RWPE2 (cell line): Measurements from ENCODE around the gene IL9.

Source experiments
- ATAC-seq: fragments of 200-7000 bp; cut with Tn5 transposase; 3 replicates; pipeline ENCODE4 v1.9.1; 2021; ENCODE audit warnings: low read depth
- DNase-seq: peaks from one replicate; pipeline ENCODE4 v3.0.0-alpha.2; 2020; ENCODE audit warnings: low spot score
- H3K27ac ChIP-seq: fragments of 450-650 bp; 2 replicates; pipeline ENCODE4 v1.5.1; 2017; ENCODE audit warnings: mild to moderate bottlenecking; ENCODE audit not compliant: poor library complexity, severe bottlenecking
- H3K27me3 ChIP-seq: fragments of 250-450 bp; sonication (Bioruptor Pico); 2 replicates; pipeline ENCODE4 v1.5.1; 2021; ENCODE audit warnings: mild to moderate bottlenecking, moderate library complexity; ENCODE audit not compliant: insufficient read depth, poor library complexity, severe bottlenecking
- H3K36me3 ChIP-seq: fragments of 250-450 bp; sonication (Bioruptor Pico); 2 replicates; pipeline ENCODE4 v1.5.1; 2020; ENCODE audit warnings: low read depth, mild to moderate bottlenecking, moderate library complexity
- H3K4me1 ChIP-seq: fragments of 250-450 bp; sonication (Bioruptor Pico); 2 replicates; pipeline ENCODE4 v1.5.1; 2021; ENCODE audit warnings: mild to moderate bottlenecking, moderate library complexity; ENCODE audit not compliant: insufficient read depth, poor library complexity, severe bottlenecking
- H3K4me3 ChIP-seq: fragments of 250-450 bp; sonication (Bioruptor Pico); 2 replicates; pipeline ENCODE4 v1.5.1; 2021; ENCODE audit warnings: mild to moderate bottlenecking, moderate library complexity; ENCODE audit not compliant: severe bottlenecking
- H3K9me3 ChIP-seq: fragments of 250-450 bp; sonication (Bioruptor Pico); 2 replicates; pipeline ENCODE4 v1.5.1; 2021; ENCODE audit warnings: mild to moderate bottlenecking, moderate library complexity; ENCODE audit not compliant: severe bottlenecking
- TF ChIP-seq, protein P1 (sequence below): fragments of 450-650 bp; IDR thresholded peaks from one replicate; pipeline ENCODE4 v1.5.1; 2017; ENCODE audit warnings: mild to moderate bottlenecking, moderate library complexity; ENCODE audit not compliant: poor library complexity, severe bottlenecking

IL9 gene

GRCh38 chr5:135846311-135846710 is 49.3 kb downstream of the IL9 start:
- Histone ChIP-seq H3K9me3 (no peaks in the 10 kb centered on the region), H3K4me3 (no peak overlapping the region), H3K27me3 (peaks cover 4% of the 10 kb centered on the region), H3K4me1 (peaks cover 3% of the 10 kb centered on the region), H3K36me3 (no peaks in the 10 kb centered on the region), H3K27ac (no peak overlapping the region)
- TF ChIP-seq, protein P1, sequence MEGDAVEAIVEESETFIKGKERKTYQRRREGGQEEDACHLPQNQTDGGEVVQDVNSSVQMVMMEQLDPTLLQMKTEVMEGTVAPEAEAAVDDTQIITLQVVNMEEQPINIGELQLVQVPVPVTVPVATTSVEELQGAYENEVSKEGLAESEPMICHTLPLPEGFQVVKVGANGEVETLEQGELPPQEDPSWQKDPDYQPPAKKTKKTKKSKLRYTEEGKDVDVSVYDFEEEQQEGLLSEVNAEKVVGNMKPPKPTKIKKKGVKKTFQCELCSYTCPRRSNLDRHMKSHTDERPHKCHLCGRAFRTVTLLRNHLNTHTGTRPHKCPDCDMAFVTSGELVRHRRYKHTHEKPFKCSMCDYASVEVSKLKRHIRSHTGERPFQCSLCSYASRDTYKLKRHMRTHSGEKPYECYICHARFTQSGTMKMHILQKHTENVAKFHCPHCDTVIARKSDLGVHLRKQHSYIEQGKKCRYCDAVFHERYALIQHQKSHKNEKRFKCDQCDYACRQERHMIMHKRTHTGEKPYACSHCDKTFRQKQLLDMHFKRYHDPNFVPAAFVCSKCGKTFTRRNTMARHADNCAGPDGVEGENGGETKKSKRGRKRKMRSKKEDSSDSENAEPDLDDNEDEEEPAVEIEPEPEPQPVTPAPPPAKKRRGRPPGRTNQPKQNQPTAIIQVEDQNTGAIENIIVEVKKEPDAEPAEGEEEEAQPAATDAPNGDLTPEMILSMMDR, result no peak
- ATAC-seq (no peak), DNase-seq (no peak)

DNA sequence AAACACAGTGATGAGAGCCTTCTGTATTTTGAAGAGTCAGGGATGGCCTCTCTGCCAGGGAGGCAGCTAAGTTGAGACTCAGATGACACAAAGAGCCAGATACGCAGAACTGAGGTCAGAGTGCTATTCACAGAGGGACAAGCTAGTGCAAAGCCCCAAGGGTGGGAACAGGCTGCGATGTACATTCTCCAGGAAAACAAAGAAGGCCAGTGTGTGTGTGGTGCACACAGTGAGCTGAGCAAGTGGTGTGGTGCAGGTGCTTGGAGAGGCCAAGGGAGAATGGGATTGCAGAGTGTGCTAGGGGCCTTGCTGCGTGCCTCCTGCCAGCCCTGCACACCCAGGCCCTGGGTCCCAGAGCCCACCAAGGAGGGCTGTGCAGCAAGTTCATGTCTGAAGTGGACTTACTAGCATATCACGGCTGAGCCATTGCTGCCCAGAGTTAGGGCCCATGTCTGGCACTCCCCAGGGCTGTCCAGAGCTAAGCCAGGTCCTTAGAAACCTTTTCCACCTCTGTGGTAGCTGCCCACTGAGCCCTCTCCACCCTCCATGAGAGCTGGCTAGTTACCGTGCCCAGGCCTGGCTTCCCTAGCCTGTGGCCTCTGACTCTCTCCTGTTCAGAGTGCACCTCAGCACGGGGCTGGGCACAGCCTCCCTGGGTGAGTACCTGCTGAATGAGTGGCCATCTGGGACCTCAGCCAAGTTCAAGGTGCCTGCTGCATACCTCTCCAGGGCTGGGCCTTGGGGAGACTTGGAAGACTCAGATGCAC is 51.9 kb downstream of the IL9 start:
- H3K27me3 ChIP-seq, result peaks cover 17% of the 10 kb centered on the region
- no peaks in the 10 kb centered on the region for H3K36me3 ChIP-seq
- no peak overlapping the region for H3K4me3 ChIP-seq
- DNase-seq (peak; percentile 69), ATAC-seq (peak; percentile 88)
- H3K4me1 ChIP-seq, result peaks cover 3% of the 10 kb centered on the region
- TF ChIP-seq, protein P1, result no peak
- no peak overlapping the region for H3K27ac ChIP-seq
- H3K9me3 ChIP-seq, result no peaks in the 10 kb centered on the region

GRCh38 chr5:135842737-135843136 is 52.9 kb downstream of the IL9 start:
- H3K36me3 ChIP-seq, result no peaks in the 10 kb centered on the region
- H3K9me3 ChIP-seq, result no peaks in the 10 kb centered on the region
- TF ChIP-seq, protein P1, result no peak
- H3K27ac ChIP-seq, result no peak overlapping the region
- no peak for DNase-seq
- peaks cover 17% of the 10 kb centered on the region for H3K27me3 ChIP-seq
- ATAC-seq, result no peak
- peaks cover 3% of the 10 kb centered on the region for H3K4me1 ChIP-seq
- H3K4me3 ChIP-seq, result no peak overlapping the region
